NCI-H2196 treated with DMSO at 0.1 percent for 48 hours (cell line): ENCODE results near the gene CELSR3.

Source experiments
- DNase-seq: peaks from one replicate; lab custom pipeline; 2025; ENCODE audit not compliant: unreplicated experiment; lab: John Stamatoyannopoulos, UW

The CELSR3 gene

DNA sequence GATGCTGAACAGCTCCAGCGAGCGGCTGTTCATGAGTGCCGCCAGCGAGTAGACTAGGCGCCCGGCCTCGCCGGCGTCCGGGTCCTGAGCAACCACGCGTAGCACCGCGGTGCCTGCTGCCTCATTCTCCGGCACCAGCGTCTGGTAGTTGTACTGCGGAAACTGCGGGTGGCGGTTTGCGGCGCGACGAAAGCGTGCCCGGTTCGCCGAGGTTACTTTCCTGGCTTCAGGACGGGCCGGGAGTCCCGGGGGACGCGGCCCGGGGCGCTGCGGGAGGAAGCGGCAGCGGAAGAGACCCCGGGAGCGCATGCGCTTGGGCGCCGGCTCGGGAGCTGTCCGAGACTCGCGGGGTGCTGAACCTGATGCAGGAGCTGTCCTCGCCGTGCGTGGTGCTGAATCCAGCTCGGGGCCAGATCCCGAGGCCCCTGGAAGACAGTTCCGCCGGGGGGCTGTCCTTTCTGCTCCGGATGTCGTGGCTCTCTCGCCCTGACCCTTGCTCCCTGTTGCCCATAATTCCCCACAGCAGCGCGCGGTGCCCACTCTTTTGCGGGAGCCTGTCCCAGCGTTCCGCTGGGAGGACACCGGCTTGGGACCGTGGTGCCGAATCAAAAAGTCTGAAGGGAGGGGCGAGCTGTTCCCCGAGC, 1.1 kb downstream of the CELSR3 start:
- DNase-seq: no peak

DNA sequence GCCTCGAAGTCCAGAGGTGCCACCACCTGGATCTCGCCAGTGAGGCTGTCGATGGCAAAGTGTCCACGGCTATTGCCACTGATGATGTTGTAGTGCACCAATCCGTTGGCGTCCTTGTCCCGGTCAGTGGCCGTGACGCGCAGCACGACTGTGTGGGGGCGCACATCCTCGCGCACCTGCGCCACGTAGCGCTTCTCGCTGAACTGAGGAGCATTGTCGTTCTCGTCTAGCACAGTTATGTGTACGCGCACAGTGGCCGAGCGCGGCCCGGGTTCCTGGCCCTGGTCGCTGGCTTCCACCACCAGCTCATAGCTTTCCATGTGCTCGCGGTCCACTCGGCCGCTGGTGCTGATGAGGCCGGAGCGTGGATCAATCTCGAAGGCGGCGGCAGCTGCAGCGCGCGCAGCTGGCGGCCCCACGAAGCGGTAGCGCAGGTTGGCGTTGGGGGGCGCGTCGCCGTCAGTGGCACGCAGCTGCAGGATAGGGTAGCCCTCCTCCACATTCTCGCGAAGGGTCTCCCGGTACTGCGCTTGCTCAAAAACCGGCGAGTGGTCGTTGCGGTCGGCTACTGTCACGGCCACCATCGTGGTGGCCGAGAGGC, 1.8 kb downstream of the CELSR3 start:
- no peak for DNase-seq

DNA sequence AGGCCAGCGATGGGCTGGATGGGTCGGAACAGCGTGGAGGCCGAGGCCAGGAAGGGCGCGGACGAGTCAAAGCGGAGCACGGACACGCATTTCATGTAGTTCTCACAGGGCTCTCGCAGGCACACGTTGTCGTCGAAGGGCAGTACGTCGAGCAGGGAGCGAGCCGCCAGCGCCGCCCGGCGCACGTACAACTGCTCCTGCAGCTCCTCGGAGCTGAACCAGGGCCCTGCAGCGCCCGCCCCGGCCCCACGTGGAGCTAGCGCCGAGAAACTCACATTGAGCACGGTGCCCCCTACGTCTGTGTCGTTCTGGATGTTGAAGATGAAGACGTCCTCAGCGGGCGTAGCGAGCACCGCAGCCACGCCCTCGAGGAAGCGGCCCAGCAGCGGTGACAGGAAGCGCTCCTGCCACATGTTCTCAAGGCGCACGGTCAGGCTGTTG, 5.8 kb downstream of the CELSR3 start:
- no peak for DNase-seq

DNA sequence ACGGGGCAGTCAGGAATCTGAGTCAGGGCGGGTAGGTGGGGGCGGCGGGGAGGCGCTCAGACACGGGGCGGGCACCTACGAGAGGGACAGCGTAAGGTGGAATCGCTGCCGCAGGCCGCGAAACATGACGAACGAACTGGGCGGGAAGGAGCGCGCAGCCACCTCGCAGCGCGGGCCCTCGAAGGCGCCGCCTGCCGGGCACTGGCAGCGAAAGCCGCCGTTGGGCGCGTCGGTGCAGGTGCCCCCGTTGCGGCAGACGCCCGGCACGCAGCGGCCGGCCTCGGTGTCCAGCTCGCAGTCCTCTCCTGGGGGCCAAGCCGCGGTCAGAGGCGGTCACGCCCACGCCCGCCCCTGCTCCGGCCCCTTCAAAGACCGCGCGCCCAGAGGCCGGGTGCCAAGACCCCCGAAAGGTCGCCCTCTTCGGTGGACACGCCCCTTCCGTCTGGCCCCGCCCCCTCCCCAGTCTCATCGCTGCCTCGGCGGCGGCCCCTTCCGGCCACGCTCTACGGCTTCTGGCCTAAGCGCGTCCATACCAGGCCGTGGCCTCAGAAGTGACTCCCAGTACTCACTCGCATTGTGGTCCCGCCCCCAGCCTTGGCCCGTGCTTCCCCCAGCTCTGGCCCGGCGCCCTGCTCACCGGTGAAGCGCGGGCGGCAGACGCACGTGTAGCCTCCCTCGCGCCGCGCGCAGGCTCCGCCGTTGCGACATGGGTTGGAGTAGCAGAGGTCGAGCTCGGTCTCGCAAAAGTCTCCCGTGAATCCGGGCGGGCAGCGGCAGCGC, 6.4 kb downstream of the CELSR3 start:
- no peak for DNase-seq

DNA sequence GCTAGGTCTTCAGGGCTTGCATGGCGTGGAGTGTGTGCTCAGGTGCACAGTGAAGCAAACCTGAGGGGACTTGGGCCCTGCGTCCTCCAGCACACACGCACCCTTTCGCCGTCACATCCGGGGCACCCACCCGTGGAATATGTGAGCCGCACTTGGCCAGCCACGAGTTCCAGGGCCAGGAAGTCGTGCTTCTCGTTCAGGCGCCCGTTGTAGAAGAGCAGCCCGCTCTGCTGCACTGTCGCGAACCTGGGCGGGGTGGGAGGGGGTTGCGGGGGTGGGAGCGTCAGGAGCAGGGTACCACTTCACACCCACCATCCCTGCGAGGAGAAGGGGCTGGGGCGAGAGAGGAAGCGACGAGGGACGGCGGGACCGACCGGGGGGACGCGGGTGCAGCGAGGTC, 7.1 kb downstream of the CELSR3 start:
- DNase-seq: no peak

DNA sequence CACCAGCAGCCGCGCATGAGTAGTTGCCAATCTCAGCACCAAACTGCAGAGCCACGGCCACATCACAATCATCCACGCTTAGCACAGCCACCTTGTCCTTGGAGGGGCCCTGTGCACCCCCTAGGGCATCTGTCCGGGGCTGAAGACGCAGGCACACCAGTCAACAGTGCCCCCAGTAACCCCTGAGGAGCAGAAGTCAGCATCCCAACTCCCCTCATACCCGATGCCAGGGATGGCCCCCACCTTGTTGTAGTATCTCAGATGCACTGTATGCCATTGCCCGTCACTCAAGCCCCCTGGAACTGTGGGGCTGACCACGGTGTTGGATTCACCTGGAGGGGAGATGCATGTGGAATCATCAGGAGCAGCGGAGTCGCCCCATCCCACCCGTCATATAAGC, 7.6 kb downstream of the CELSR3 start:
- no peak for DNase-seq

DNA sequence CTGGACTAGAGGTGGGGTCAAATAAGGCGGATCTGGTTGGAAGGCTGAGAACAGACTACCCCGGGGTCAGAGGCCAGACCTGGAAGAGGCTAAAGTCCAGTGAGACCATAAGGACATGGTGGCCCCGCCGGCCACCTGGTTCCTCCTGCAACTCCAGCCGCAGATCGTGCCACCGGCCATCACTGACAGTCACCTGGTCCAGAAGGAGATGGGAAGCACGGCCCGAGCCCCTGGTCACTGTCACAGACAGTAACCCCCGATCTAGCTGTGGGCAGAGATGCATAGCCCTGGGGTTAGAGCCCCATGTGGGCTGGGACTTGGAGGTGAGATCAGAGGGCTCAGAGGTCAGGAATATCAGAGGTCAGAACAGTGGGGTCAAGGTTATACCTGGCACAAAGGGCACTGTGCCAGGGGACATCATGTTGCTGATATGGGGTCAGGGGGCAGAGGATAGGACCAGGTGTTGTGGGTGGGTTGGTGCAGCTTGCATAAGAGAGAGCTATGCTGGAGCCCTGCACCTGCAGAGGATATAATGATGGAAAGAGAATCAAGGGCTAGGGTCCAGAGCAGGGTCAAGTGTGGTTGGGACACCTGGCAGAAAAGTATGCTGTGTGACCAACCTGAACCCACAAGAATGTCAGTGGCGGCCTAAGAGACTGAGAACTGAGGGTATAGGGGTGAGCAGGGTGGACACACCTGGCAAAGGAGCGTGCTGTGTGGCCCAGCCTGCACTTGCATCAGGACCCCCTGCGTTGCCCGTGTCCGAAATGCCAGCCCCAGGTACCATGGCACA, 9.6 kb downstream of the CELSR3 start:
- DNase-seq: no peak

DNA sequence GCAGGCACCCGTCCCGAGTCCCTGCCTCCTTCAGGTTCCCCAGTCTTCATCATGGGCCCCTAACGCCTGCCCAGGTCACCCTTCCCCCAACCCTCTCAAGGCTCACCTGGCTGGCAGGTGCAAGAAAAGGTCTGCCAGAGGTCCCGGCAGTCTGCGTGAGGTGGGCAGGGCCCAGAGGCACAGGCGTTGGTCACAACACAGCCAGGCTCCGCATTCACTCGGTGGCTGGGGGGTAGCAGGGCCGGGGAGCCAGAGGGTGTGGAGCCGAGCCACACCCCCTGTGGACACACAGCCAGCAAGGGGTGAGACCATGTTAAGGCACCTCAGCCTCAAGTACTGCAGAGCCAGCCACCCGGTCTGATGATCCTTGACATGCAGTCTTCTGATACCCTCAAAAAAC, 10.9 kb downstream of the CELSR3 start:
- no peak for DNase-seq

DNA sequence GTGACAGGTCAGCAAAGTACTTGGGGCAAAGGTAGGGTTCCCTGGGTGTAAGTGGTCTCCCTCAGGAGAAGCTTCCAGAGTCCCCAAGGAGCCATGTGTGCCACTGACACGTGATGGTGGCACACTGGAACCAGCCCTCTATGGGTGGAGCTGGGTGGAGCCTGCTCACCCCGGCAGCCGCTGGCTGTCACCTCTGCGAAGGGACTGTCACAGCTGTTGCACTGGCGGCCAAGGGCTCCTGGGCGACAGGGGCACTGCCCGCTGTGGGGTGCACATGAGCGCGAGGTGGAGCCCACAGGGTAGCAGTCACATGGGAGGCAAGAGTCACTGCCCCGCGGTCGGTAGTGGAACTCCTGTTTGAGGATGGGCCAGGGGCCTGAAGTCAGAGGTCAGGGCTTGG, 12.0 kb downstream of the CELSR3 start:
- DNase-seq: no peak

DNA sequence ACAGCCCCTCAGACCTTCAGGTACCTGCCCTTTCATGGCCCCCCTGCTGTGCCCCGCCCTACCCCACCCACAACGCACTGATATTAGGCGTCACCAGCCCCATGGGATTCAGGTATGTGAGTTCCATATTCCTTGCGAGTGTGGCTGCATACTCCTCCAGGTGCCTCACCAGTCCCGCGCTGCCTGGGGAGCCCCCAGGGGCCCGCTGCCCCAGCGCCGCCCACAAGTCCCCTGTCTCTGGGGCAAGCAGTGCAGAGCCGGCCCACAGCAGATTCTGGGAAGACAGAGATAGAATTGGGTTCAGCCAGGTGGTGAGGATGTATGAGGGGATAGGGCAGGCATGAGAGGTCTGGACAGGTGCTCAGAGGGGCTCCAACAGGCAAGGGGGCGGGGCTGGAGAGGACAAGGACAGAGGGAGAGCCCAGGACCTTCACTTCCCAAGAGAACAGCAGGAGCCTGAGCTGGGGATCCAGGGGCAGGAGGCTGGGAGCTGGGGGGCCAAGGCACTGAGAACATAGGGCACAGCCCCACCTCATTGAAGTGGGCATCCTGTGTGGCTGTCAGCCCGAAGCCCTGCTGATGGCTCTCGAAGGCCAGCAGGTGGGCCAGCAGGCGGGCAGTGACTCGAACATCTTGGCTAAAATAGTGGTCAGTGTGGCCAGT, 14.4 kb downstream of the CELSR3 start:
- DNase-seq: no peak

DNA sequence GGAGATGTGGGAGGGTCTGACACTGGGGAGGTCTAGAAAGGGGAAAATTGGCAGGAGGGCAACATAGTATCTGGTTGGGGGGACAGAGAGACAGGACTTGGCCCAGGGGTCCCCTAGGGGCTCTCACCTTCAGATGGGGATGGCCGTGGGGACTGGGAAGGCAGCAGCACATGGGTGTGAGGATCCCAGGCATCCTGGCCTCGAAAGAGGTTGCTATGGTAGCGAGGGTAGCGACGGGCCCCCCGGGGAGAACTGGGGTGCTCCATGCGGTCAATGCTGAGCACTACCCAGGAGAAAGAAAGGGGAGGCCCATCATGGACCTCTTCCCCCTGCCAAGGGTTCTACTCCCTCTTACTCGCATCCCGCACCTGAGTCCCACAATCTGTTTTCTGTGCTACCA, 15.0 kb downstream of the CELSR3 start:
- no peak for DNase-seq

DNA sequence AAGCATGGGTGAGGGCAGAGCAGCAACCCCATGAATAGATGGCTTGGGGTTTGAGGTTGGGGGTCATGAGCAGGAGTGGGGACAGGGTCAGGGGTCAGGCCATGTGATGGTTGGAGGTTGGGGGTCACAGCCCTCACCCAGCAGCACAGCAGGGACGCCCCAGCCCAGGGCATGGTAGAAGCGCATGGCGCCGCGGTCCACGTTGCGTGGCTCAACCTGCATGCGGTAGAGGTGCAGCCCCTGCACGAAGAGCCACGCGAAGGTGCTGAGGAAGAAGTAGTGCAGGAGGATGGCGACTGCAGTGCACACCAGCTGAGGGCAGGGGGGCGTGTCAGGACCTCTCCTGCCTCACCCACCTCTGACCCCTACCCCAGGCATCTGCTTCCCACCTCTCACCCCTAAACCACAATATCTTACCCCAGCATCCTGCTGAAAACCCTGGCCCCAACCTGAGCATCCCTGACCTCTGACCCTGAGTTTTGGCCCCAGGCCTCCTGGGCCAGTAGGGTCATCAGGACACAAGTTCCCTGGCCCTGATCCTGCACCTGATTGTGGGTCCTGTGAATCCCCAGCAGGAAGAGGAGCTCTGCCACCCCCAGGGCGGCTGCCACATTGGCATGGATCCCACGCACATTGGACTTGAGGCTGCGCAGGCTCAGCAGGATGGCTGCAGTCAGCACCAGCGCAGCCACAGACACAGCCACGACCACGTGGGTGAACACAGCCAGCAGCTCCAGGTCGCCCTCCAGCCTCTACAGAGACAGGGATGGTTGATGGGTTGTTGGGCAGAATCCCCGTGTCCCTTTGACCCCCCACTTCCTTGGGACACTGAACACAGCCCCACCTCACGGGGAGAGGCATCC, 17.6 kb downstream of the CELSR3 start:
- DNase-seq: no peak

DNA sequence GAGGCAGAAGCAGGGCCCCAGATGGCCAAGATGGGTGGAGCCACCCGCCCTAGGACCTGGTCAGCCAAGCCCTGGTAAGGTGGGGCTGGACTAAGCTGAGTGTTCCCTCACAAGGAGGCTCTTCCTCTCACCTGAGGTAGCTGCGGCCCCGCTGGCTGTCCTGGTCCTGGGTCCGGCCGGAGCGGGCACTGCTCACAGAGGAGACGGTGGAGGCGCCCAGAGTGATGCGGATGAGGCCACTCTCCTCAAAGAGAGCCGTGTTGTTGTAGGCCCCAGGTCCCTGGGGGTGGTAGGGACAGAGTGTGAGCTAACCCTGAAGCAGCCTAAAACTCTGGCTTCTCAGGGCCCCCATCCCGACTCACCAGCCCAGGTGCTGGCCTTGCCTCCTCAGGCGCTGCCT, 20.1 kb downstream of the CELSR3 start:
- DNase-seq: no peak

DNA sequence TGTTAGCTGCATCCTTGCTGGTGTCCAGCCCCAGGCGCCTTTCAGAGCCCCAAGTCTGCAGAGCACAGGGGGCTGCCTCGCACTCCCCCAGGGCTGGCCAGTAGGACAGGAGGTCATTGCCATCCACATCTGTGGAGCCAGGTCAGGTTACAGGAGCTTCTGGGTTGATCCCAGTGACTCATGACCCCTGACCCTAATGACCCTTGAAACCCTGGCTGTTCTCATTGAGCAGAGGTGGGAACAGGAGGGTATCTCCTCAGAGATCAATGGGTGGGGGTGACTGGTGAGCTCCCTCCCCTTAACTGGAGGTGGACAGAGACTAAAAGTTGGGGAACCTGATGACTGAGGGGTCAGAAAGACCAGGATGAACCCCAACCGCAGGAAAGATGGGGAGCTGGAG, 21.3 kb downstream of the CELSR3 start:
- DNase-seq: no peak

DNA sequence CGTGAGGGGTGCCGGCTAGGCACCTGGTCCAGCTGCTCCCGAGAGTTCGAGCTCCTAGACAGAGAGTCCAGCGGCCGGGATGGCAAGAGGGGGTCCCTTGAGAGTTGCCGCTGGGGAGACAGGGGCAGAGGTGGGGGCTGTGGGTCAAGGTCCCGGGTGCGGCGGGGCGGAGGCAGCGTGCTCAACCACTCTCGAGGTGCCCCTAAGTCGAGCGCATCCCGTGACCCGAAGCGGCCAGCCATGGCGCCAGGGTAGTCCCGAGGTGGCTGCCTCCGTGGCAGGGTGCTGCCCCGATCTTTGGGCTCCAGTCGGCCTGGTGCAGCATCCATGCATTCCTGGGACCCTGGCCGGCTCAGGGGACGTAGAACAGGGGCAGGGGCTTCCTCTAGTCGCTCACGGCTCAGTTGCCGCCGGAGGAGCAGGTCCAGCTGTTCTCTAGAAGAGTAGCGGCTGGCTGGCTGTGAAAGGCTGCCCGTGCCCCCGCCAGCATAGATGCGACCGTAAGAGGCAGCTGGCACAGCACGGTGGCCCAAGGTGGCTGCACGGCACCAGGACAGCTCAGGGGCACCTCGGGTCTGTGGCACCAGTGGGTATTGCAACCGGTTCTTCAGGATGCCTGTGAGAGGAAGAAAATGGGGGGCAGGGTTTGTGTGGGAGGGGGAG, 22.6 kb downstream of the CELSR3 start:
- DNase-seq: no peak

DNA sequence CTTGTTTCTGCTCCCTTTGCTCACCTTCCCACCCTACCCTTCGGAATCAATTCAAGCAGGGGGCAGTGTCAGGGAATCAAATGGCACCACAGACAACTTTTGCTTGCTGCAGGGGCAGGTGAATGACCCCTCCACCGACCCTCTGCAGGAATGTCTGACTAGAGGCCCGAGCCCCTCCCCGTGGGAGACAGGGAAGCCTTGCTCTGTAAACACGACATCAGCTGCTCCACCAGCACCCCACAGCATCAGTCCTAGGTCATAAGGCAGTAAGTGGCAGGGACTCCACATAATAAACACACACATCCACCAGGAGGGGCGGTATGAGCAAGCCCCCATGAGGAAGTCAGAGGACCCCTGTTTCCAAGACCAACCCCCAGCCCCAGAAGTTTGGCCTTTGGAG, 25.4 kb downstream of the CELSR3 start:
- DNase-seq: no peak

DNA sequence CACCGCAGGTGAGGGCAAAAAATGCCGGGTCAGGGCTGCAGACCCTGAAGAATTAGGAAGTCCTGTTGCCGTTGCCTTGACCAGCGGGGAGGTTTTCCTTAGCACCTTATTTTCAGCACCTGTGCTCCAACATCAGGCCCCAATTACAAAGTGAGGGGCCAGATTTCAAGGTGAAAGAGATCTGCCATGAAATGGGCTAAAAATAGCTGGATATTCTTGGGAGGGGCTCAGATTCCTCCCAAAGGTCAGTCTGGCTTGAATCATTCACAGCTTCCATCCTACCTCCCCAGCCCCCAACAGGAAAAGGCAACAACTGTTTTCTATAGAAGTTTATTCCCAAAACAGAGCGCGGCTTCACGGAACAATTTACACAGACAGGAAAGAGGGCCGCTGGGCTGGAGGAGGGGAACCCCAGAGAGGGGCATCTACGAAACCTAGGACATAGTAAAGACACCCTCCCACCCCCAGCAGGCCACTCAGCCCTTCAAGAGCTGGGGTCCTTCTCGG, 26.5 kb downstream of the CELSR3 start:
- no peak for DNase-seq

DNA sequence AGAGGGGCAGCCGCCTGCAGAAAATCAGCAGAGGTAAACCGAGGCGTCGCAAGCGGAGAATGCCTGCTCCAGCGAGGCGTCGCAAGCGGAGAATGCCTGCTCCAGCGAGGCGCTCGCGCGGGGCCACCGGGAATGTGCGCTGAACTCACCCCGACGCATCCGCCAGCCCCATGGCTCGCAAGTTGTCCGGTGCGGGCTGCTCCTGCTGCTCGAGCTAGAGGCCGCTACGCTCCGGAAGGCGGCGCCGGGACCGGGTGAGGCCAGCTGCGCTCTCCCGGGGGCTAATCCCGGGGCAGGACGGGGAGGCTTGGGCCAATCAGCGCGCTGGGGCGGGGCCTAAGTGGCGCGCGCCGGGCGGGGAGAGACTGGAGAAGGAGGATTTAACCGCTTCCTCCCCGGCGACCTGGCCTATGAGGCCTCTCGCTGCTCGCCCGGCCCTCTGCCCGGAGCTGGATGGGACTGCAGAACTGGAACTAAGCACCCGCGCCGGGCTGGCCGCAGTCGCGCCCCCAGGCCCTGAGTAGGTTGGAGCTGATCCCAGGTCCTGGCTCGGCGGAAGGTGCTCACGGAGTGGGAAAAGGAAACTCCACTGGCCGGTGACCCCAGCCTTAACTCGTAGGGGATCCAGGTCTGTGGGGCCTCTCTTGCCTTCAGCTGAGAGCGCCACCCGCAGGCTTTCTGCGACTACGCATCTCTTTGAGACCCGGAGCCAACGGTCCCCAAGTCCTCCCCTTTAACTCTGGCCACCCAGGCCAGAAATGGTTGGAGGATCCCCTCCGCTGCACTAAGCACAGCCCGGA, 27.3 kb downstream of the CELSR3 start, which contains the start of gene SLC26A6:
Gene SLC26A6, minus strand, starts transcription at position 240 of the 800 bp plus-strand sequence. Its CDS starts 68 bp downstream, at position 172.
- peak; percentile 60 for DNase-seq
